Measurements from ENCODE around the gene UBE2E2. TPM values are rescaled to one million over a fixed set of nuclear protein-coding genes. Genes with fewer than 3 reads are reported as not detected.
A peak's percentile ranks its signal among the peaks of the same experiment; 100 is the strongest.

The UBE2E2 gene
- total RNA-seq (10 to 100 TPM; 14.1 to 20.2 TPM), total RNA-seq (2.1 to 9.3 (median 4.2) reads per million in 172 experiments)
- polyA plus RNA-seq (2013, experiment 1 of 2): 6.5 TPM
- 5.3 TPM for polyA plus RNA-seq (2013, experiment 2 of 2)

DNA sequence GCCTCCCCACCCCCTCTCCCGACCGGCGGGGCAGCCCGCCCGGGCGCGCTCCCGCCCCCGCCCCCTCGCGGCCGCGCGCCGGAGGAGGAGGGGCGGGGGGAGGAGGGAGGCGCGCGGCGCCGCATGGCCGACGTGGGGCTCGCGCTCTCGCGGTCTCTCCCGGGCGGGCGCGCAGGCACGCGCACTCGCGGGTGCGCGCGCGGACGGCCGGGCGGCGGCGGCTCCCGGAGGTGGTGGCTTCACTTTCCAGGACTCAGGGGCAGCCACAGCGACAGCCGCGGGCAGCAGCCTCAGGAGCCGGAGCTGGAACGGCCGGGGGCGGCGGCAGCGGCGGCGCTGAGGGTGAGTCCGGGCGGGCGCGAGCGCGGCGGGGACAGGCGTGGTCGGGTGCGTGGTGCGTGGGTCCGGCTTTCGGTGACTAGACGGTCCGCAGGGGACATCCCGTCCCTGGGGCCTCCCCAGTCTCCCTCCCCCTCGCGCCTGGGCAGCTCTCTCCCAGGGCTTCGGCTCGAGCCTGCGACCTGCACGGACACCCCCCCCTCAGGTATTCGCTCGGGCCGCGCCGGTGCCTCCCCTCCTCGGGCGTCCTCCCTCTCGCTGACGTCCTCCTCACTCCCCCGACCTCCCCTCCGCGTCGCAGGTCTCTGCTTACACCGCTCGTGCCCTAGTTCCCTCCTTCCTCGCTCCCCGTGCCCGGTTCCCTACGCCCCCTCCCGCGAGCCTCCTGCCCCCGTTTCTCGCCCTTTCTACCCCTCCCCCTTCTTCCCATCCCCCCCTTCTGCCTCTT is at the start of gene UBE2E2:
UBE2E2 (plus strand) TSS at position 407 of the 787 bp plus-strand sequence.
- intact Hi-C loops (cut with DNase I, micrococcal nuclease): loop anchor here in 1 of 2 experiments (5.0 to 10.0 kb wide), 2 partner anchors 599 to 742 kb away; partner anchors contain the start of gene NR1D2
- Mint-ChIP-seq H3K9me3 (no peaks in the 10 kb centered on the region), H3K27ac (peak within 1 kb of the TSS; percentile 86), H3K4me1 (ENCODE audit: low read depth) (peaks cover 33% of the 10 kb centered on the region), H3K4me3 (peak within 1 kb of the TSS; percentile 97), H3K27me3 (peaks cover 15% of the 10 kb centered on the region), H3K36me3 (ENCODE audit: low read depth) (peaks cover 9% of the 10 kb centered on the region)
- ATAC-seq (ENCODE audit: poor library complexity) (peak; percentile 66), DNase-seq (peak; percentile 17 to 82 (median 45))
- Histone ChIP-seq H3K9me3 (ENCODE audit: control insufficient read depth in 1 of 2, insufficient read depth in 1 of 2, low read length in 2 of 2) (no peaks in the 10 kb centered on the region), H3K4me1 (ENCODE audit: insufficient read depth, low read length) (peaks cover 10% of the 10 kb centered on the region), H3K27me3 (ENCODE audit: control insufficient read depth in 1 of 2, insufficient read depth in 2 of 2, low read length in 2 of 2) (peaks cover 0 to 2% of the 10 kb centered on the region in 2 experiments), H3K36me3 (ENCODE audit: insufficient read depth, low read length) (no peaks in the 10 kb centered on the region), H3K4me3 (ENCODE audit: low read length) (peak within 1 kb of the TSS; percentile 73), H3K27ac (ENCODE audit: low read depth in 1 of 2, low read length in 2 of 2) (peak within 1 kb of the TSS in 1 of 2 donors; percentile 18)
- CTCF ChIA-PET: no interaction called here
- TF ChIP-seq, protein P1, sequence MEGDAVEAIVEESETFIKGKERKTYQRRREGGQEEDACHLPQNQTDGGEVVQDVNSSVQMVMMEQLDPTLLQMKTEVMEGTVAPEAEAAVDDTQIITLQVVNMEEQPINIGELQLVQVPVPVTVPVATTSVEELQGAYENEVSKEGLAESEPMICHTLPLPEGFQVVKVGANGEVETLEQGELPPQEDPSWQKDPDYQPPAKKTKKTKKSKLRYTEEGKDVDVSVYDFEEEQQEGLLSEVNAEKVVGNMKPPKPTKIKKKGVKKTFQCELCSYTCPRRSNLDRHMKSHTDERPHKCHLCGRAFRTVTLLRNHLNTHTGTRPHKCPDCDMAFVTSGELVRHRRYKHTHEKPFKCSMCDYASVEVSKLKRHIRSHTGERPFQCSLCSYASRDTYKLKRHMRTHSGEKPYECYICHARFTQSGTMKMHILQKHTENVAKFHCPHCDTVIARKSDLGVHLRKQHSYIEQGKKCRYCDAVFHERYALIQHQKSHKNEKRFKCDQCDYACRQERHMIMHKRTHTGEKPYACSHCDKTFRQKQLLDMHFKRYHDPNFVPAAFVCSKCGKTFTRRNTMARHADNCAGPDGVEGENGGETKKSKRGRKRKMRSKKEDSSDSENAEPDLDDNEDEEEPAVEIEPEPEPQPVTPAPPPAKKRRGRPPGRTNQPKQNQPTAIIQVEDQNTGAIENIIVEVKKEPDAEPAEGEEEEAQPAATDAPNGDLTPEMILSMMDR (IDR thresholded peaks at IDR 0.05): no peak
- POLR2A ChIA-PET: interaction anchor here (1.2 kb wide), 1 partner anchor 714 kb away, joined by 3 read pairs; the partner anchor contains the start of genes NKIRAS1 and RPL15

DNA sequence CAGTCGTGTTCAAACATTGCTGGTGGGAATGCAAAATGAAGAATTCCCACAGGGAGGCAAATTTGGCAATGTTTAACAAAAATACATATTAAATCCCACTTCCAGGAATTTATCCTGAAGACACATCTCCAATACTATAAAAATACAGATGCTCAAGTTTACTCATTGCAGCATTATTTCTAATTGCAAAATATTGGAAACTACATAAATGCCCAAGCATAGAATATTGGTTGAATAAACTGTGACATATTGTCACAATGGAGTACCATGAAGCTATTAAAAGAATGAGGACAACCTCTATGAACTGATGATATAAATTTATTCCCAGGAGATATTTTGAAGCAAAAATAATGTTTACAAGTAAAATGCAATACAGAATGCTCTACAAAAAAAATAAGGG is 49.7 kb upstream of the UBE2E2 start:
- H3K27ac ChIP-seq (ENCODE audit: low read depth in 1 of 2, low read length in 2 of 2): no peak overlapping the region
- no peaks in the 10 kb centered on the region for H3K27me3 Mint-ChIP-seq
- TF ChIP-seq, protein P1 (IDR thresholded peaks at IDR 0.05): no peak
- H3K4me1 ChIP-seq (ENCODE audit: insufficient read depth, low read length): no peaks in the 10 kb centered on the region
- no peaks in the 10 kb centered on the region for H3K36me3 ChIP-seq (ENCODE audit: insufficient read depth, low read length)
- ChIA-PET CTCF (no interaction called here), POLR2A (no interaction called here)
- H3K9me3 ChIP-seq (ENCODE audit: control insufficient read depth in 1 of 2, insufficient read depth in 1 of 2, low read length in 2 of 2): no peaks in the 10 kb centered on the region
- H3K4me3 Mint-ChIP-seq: no peak overlapping the region
- intact Hi-C loops (cut with DNase I, micrococcal nuclease): no loop called here
- no peak for ATAC-seq (ENCODE audit: poor library complexity)
- H3K27ac Mint-ChIP-seq: no peak overlapping the region
- H3K36me3 Mint-ChIP-seq (ENCODE audit: low read depth): no peaks in the 10 kb centered on the region
- no peaks in the 10 kb centered on the region for H3K27me3 ChIP-seq (ENCODE audit: control insufficient read depth in 1 of 2, insufficient read depth in 2 of 2, low read length in 2 of 2)
- H3K9me3 Mint-ChIP-seq: peaks cover 2% of the 10 kb centered on the region
- DNase-seq: no peak
- H3K4me1 Mint-ChIP-seq (ENCODE audit: low read depth): no peaks in the 10 kb centered on the region
- H3K4me3 ChIP-seq (ENCODE audit: low read length): no peak overlapping the region

DNA sequence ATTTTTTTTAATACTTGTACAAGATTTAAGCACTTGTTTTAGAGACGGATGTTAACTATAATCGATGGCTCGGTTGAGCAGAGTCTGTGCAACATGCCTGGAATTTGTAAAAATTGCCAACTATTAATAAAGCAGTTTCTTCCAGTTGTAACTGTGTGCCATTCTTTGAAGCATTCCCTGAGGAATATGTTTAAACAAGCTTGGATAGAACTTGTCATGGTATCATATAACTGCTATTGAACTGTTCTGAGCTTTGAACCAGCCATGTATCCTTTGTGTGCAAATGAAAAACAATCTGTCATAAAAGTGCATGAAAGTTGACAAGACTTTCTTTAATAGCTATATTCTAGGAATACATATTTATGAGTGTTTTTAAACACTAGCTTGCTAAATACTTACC is 45.8 kb upstream of the UBE2E2 start:
- no peak overlapping the region for H3K4me3 Mint-ChIP-seq
- POLR2A ChIA-PET: no interaction called here

More for the DNA sequence above, 45.8 kb upstream of the UBE2E2 start:
- H3K9me3 Mint-ChIP-seq: no peaks in the 10 kb centered on the region
- no peaks in the 10 kb centered on the region for H3K4me1 Mint-ChIP-seq (ENCODE audit: low read depth)
- H3K27ac Mint-ChIP-seq: no peak overlapping the region
- Histone ChIP-seq H3K4me1 (ENCODE audit: insufficient read depth, low read length) (no peaks in the 10 kb centered on the region), H3K27ac (ENCODE audit: low read depth in 1 of 2, low read length in 2 of 2) (no peak overlapping the region), H3K9me3 (ENCODE audit: control insufficient read depth in 1 of 2, insufficient read depth in 1 of 2, low read length in 2 of 2) (no peaks in the 10 kb centered on the region), H3K36me3 (ENCODE audit: insufficient read depth, low read length) (no peaks in the 10 kb centered on the region), H3K27me3 (ENCODE audit: control insufficient read depth in 1 of 2, insufficient read depth in 2 of 2, low read length in 2 of 2) (no peaks in the 10 kb centered on the region), H3K4me3 (ENCODE audit: low read length) (no peak overlapping the region)
- DNase-seq (no peak), ATAC-seq (ENCODE audit: poor library complexity) (no peak)
- H3K27me3 Mint-ChIP-seq: no peaks in the 10 kb centered on the region
- intact Hi-C loops (cut with DNase I, micrococcal nuclease): no loop called here
- TF ChIP-seq, protein P1 (IDR thresholded peaks at IDR 0.05): no peak
- CTCF ChIA-PET: no interaction called here
- H3K36me3 Mint-ChIP-seq (ENCODE audit: low read depth): no peaks in the 10 kb centered on the region

All from CD4-positive, alpha-beta T cell (primary cell).